Measurements from ENCODE around the gene NRGN.

The NRGN gene

DNA sequence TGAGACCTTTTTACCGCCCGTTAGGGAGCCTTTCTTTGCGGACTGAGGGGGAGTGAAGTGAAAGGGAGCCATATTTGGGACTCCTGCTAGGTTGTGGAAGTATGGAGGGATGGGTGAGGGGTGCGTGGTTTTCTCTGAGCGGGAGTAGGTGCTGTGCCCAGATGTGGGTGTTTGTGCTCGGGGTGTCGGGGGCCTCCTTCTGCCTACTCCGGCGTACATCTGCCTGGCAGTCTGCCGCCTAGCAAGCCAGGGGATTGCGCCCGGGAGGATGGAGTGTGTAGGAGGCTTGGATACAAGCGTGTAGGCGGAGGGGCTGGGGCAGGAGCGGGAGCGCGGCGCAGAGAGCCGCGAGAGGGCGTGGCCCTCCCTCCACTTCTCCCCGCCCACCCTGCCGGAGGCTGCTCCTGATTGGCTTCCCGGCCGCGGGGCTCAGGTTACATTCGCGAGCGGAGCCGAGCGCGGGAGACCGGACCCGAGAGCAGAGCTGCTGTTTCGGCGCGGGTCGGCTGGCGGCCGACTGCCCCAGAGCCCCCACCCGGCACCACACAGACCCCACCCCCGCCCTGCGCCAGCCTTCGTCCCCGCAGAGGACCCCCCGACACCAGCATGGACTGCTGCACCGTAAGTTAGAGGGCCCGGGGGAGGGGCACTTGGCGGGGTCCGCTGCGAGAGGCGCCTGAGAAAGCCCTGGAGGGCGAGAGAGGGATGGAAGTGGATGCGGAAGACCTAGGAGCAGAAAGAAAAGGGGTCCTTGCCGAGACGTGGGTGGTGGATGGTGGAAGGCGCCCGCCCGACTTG is at the start of gene NRGN:
Gene NRGN, plus strand, starts transcription at position 464 of the 798 bp plus-strand sequence. Its CDS starts 143 bp downstream, at position 607.
- DNase-seq = peak; percentile 97

DNA sequence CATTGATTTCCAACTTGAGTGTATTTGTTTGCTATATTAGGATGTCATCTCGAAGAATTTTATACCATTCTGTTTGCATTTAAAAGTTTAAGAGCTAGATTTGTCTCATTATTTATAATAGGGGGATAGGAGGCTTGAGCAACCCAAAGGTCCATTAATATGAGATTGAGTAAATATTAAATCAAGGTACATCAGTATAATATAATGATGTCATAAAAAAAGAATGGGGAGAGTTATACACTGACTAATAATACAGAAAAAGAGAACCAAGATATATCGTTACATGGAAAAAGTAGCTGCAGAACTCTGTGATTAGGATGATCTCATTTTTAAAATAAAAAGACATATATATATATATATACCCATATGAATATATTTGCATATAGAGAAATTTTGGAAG is 46.6 kb upstream of the NRGN start:
- DNase-seq = no peak

DNA sequence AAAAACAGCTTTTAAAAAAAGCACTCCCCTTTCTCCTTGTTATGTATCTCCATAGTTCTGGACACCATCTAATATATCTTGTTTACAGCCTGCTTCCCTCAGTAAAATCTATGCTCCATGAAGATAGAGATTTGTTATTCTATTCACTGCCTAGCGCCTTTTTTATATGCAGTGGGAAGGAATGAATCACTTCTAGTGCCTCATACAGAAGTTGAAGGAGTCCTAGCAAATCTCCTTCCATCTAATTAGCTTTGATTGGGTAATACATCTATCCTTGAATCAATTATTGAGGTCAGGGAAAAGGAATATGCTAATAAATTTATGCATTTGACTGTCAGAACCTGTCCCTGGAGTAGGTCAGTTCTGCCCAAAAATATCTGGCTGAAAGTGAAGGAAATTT is 40.2 kb upstream of the NRGN start:
- DNase-seq = no peak

DNA sequence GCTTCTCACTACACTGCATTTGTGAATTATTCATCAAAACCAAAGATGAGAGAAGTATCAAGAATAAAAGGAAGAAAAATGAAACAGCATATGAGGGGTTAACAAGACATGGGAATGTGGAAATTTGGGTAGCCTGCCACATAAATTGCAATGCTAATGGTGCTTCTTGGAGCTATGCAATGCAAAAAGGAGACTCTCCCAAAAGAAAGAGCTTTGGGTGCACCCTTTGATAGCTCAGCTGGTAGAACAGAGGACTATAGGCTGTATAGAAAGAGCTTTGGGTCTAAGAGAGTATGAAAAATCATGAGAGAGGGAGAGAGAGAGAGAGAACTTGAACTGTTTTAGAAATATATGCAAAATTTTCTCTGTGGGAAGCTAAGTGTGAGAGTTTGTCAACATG is 39.7 kb upstream of the NRGN start:
- DNase-seq = no peak

DNA sequence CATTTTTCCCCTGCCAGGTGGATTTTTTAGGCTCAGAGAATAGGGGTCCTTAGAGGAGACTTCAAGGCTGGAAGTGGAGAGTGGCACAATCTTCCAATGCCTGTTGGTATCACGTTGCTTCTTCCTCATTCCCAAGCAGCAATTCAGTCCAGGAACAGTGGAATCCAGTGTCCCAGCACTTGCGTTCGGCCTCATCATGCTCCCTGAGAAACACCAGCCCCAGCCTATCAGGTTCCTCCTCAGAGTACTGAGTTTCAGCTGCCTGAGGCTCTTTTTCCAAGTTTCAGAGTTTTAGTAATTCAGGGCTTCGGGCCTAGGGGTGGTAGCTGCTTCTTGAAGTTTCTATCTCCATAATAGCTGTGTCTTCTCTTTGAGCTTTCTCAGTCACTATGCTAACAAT is 31.9 kb upstream of the NRGN start:
- no peak for DNase-seq

DNA sequence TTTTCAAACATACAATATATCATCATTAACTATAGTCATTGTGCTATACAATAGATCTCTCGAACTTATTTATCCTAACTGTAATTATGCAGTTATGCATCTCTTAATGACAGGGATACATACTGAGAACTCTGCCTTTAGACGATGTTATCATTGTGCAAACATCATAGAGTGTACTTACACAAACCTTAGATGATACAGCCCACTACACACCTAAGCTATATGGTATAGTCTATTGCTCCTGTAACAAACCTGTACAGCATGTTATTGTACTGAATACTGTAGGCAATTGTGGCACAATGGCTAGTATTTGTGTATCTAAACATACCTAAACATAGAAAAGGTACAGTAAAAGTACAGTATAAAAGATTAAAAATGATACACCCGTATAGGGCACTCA is 27.4 kb upstream of the NRGN start:
- no peak for DNase-seq

DNA sequence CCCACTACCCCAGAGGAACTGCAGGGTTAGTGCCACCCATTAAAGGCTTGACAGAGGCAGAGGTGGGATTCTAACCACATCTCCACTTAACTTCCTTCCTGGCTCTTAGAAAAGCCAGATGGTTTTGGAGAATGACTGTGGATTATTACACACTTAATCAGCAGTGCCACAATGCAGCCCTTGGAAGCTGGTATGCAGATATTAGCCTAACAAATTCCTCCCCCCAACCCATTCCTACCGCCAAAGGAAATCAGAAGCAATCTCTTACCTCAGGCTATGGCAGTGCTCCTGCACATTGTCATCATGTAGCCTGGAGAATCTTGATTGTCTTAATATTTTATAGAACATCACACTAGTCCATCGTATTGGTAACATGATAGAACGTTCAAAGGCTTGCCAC is 23.2 kb upstream of the NRGN start:
- DNase-seq = peak; percentile 80

DNA sequence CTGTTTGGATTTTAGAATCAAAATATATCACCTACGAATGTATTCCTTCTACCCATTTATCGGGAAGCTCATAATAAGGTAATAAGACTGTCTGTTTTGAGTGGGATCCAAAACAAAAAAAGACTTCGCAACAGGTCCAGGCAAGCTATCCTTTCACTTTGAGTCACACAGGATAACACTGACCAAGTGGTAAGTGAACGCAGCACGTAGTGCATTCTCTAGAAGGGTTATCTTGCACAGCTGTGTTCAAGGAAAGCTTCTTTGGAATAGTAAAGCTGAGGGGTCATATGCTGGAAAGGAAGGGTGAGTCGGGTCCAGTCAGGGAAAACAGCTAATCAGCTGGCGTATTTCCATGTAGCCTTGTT is 22.3 kb upstream of the NRGN start:
- DNase-seq = no peak

DNA sequence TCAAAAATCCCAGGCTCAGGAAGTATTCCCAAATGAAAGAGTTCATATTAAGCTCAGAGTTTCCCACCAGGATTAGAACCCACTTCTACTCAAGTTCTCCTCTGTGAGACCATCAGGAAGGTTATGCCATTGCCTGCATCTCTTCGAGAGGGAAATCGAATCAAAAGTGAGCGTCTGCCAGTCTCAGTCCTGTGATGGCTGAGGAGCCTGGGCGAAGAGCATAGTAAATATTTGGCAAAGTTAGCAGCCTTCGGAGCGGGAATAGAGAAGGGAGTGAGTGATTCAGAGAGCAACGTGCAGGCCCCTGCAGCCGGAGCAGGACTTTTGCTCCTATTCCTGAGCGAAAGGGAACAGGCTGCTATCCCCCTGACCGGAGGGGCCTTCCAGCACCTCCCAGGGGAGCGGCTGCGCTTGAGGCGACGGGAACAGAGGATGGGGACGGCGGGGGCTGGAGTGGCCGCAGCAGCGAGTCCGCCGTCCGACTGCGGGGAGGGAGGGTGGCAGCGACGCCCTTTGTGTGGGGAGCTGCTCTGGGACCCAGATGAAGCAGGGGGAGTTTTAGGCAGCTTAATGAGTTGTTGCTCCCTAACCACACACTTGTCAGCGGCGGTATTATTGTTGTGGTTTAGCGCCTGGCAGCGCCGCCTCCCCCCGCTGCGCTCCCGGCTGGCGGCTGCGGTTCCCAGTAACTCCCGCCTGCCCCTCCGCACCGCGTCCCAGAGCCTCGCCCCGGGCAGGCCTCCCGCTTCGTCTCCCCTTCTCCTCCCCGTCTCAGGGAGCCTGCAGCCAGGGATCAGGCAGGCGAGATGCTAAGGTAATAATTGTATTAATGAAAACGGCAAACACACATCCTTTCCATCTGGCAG is 21.7 kb upstream of the NRGN start:
- peak; percentile 59 for DNase-seq

DNA sequence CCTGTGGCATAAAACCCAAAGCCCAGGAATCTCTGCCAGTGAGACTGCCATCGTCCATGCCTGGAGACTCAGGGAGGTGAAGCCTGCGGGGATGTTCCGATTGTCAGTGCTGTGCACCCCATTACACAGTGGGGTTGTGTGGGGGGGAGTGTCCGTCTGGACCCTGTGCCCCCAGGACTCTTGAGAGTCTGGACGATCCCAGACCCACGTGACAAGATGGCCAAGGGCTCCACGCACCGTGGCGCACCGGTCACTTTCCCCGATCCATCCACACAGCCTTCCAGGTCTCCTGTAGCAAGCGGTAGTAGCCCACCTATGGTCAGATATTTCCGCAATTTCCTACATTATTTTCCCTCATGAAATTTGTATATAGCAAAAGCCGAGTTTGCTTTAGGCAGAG is 20.9 kb upstream of the NRGN start:
- no peak for DNase-seq

DNA sequence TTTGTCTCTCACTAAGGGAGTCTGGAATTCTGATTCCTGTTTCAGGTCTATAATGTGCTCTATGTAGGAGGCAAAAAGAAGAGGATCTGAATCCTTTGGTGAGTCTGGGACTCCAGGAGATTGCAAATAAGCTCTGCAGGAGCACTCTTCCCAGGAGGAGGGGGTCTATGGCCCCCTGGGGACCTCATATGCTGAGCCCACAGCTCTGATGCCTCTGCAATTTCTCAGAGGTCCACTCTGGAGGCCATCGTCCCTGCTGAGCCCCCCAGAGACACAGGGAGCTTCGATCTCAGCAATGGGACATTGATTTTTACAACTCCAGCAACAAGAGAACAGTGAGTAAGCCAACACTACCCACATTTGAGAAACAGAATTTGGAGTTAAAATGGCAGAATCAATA is 20.2 kb upstream of the NRGN start:
- no peak for DNase-seq

DNA sequence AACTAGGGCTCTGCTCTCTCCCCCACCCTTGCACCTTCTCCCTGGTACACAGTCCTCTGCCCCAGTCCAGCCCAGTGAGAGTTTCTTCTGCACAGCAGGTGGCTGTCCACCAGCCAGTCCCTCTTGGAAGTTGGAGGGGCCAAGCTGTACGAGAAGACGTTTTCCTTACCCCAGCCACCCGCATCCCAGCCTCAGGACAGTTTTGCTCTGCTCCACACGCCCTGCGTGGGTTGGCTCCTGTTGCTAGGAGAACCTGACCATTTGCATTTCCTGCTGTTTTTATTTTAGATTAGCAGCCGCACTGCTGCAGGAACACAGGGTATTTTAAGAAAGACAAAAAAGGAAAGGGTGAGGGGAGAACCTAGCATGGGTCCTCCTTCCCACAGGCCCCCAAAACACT is 17.6 kb upstream of the NRGN start:
- DNase-seq = peak; percentile 19

DNA sequence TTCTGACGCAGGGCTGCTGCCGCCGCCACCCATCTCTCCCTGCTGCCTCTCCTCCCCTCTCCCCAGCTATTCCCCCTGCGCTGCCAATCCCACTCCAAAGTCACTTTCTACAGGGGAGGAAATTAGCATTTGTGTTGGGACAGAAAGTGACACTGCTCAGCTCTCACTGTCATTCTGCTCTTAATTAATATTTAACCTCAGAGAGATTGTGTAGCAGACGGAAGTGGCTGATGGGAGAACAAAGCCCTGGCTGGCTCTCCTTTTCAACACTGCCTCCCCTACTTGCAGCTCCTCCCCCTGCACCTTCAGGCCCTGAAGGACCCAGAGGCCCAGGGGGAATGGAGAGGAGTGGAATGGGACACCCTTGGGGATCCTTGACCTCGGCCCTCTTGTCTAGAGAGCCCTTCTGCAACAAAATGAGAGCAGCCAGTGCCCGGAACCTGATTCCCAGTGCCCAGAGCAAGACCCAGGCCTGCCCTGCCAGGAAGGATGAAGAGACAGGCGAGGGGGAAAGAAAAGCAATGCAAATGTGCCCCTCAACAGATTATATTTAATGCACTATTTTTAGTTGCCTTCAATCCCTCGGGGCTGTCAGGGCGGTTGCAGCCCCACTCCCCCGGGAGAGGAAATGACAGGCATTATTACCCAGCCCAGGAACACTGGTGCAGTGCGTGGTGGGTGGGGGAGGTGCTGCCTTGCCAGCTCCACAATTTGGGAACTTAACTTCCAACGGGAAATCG is 14.6 kb upstream of the NRGN start:
- peak; percentile 49 for DNase-seq

DNA sequence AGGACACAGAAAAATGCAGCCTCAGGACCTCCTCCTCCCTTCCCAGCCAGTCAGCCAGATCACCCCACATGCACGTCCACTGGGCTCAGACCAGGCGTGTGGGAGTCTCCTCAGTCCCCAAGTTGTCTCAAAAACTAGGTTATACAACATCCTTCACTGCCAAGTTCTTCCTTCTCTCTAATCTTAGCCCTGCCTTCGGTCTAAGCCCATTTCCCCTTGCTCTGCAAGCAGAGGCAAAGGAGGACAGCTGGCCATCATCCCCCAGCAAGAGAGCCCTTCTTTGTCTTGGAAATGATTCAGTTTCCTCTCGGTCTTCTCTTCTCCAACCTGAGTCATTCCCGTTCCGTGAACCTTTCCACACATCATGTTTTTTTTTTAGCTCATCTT is 14.0 kb upstream of the NRGN start:
- DNase-seq = peak; percentile 55

DNA sequence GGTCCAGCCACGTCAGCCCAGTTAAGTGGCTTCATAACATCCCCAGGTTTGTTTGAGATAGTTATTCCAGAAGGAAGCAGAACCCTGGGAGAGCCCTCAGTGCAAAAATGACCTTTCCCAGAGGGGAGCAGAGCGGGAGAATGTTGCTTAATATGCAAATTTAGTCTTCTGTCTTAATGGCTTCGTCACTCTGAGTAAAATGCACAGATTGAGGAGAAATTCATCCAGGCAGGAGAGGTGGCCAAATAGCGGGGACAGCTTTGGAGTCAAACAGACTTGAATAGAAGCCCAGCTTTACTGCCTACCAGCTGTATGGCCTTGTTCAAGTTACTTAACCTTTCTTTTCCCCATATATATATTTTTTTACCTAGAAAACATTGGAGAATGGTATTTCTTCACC is 12.3 kb upstream of the NRGN start:
- no peak for DNase-seq

DNA sequence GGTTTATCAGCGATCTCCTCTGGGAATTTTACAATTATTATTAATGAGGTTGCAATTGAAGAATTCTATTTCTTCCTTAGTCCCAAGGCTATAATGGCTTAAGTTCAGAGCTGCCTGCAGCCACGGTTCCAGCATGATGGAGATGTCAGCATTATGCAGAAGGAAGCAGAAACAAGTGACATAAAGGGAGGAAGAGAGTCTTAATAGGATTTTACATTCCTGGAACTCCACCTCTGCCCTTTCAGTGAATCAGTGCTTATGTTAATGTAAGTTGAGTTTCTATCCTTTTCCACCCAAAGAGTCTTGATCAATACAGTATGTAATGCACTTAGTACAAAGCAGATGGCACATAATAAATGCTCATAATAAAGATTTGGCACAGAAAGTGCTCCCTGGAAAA is 11.6 kb upstream of the NRGN start:
- no peak for DNase-seq

DNA sequence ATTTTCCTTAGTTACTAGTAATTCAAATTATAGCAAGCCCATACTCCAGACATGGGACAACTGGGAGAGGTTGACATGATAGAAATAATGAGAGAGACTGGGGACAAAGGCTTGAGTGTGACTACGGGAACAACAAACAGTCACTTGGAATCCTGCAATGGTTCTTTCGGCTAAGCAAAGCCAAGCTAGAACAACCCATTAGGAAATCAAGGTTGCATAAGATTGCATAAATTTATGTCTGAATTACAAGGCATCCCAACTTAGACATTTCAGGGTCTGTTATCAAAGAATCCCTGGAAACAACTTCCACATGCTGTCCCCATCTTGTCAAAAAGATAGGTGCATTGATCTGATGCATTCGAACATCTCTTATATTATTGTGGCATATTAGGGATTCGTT is 10.2 kb upstream of the NRGN start:
- no peak for DNase-seq

DNA sequence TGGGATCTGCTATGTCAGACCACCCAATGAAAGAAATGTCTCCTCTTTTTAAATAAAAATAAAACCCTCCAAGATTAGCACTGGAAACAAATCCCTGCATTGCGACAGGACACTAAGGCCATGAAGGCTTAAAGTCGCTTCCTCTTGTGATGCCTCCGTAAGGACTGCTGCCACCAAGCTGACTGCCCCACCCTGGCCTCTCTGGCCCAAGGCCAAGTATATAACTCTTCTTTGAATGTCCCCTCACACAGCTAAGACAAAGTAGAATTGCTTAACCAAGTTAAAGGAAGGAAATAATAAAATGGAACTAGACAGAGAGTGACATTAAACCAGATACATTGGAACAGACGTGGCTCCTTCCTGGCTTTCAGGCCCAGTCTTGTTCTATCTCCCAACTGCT is 7.5 kb upstream of the NRGN start:
- peak; percentile 72 for DNase-seq

DNA sequence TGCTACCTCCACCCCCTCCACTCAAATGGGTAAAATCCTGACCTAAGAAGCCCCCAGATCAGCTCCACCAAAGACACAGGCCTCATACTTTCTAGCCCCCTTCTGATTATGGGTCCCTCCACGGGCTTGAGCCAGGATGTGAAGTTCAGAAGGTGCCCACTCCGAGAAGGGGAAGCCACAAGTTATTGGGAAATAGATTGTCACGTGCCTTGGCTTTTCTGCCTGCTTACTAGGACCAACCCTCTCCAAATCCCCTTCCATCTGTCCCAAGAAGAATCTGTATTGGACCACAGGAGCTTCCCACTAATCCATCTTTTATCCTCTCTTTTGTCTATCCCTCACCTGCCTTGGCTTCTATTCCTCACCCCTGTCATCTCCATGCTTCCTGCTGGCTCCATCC is 3.0 kb upstream of the NRGN start:
- peak; percentile 67 for DNase-seq

DNA sequence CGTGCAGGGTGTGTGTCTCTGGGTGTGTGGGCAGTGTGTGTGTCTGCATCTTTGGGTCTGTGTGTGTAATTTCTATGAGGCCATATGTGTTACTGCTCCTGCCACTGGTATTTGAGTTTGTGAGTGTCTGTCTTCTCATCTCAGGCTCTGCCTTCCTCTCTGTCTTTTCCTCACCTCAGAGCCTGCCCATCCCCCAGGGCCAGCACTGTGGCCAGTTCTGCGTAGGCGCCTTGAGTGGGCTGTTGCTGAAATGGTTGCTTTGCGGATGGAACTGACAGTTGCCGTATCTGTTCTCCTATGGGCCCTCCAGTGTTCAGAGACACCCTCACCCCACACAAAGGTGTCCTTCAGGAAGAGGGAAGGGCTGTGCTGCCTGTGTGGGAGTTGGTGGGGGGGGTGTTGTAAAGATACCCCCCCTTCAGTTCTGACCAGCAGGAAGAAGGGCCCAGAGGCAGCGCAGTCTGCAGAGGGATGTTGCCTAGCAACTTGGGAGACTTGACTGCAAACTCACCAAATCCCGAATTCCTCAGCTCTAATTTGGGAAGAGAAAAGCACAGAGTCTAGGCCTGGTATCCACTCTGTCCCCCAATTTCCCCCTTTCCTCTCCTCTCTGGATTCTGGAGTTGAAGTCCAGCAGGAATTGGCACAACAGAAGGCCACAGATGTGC is 2.0 kb upstream of the NRGN start:
- DNase-seq = no peak

DNA sequence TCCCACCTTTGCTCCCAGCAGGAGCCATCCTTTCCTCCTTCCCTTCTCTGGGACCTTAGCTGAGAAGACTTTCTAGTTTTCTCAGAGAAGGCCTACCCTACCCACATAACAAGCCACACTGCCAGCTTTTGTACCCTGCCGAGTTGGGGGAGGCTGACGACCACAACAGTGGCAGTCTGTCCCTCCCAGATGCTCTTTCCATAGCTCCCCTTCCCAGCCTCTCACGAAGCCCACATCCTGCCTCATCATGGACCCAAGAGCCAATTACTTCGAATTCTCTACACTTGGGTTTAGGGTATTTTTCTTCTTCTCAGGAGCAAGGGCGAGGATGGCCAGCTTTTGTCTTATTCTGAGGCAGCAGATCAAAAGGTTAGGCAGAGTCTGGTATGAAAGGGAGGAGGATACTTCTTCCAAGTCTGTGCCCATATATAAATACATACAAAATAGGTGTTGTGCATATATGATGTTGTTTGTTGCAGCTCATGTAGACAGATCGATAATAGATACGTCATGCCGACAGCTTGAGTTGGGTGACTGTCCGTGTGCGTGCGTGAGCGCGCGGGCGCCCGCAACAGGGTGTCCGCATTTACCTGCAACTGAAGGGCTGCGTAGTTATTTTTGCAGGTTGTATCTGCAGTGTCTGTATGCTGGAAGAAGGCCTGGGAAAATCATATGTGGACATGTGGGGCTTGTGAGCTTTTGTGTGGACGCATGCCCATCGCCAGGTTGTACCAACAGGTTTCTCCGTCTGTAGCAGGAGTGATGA is 846 bp upstream of the NRGN start:
- DNase-seq = no peak

DNA sequence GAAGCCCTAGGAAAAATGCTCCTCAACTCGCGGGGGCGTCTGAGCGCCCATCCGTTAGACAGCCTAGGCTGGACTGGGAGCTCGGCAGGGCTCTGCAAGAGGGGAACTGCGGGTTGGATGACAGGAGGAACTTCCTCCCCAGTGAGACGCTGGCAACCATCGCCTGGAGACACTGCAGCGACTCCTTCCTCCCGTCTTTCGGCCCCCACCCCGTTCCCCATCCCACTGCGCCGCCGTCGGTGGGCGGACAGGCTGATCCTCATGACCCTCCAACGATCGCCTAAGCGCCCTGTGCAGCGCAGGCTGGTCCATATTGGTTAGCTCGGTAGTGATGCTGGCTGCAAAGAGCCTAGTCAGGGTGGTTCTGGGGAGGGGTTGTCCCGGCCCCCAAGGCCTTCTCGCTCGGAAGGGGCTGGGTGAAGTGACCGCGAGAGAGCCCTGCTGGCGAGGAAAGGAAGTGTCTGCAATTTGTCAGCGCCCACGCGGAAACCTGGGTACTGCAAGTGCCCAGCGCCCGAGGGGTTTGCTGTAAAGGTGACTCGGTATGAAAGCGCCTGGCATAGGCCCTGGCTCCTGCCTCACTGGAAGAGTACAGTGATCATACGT is 638 bp downstream of the NRGN start:
- peak; percentile 71 for DNase-seq
